Prostate gland (tissue), 2 donors: ENCODE results near the gene HTR1A. TPM values are rescaled to one million over a fixed set of nuclear protein-coding genes. Genes with fewer than 3 reads are reported as not detected.

ENCODE experiments used
- DNase-seq: peaks from one replicate; pipeline ENCODE4 v3.0.0-alpha.2; 2019; ENCODE audit warnings: low spot score
- H3K27ac ChIP-seq, 2 donors: fragments of 200-600 bp; sonication (generic); 2 replicates each; pipeline ENCODE4 v1.5.1; 2017 to 2019
- H3K27me3 ChIP-seq: fragments of 200-600 bp; sonication (generic); replicated peaks from 2 replicates; pipeline ENCODE4 v1.5.1; 2019; ENCODE audit not compliant: insufficient read depth
- H3K36me3 ChIP-seq, 2 donors: fragments of 200-600 bp; sonication (generic); 1 replicate in 1 of 2; 2 replicates in 1 of 2; pipeline versions ENCODE4 v1.5.1 to v1.8.1; 2017 to 2019
- H3K4me1 ChIP-seq: fragments of 200-600 bp; sonication (generic); replicated peaks from 2 replicates; pipeline ENCODE4 v1.5.1; 2019
- H3K4me3 ChIP-seq, 2 donors: fragments of 200-600 bp; sonication (generic); 2 replicates each; pipeline ENCODE4 v1.5.1; 2017 to 2019
- H3K9me3 ChIP-seq: fragments of 200-600 bp; sonication (generic); 2 replicates; pipeline ENCODE4 v1.5.1; 2017
- CTCF ChIP-seq, 4 experiments: fragments of 200-600 bp in 2 of 4; fragments of 450-650 bp in 2 of 4; sonication (generic) in 2 of 4; IDR thresholded peaks; 1 replicate in 3 of 4; 2 replicates in 1 of 4; pipeline ENCODE4 v1.5.1; 2016 to 2019; ENCODE audit warnings: antibody characterized with exemption in 4 of 4, mild to moderate bottlenecking in 2 of 4, moderate library complexity in 2 of 4
- POLR2A ChIP-seq: fragments of 450-650 bp; IDR thresholded peaks from one replicate; pipeline ENCODE4 v1.6.1; 2016; ENCODE audit warnings: antibody characterized with exemption, mild to moderate bottlenecking
- POLR2AphosphoS5 ChIP-seq: sonication (generic); formaldehyde crosslinking; IDR thresholded peaks from one replicate; pipeline ENCODE4 v1.6.1; 2017; ENCODE audit warnings: antibody characterized with exemption
- WGBS: methylation state at CpG from one replicate; pipeline ENCODE4 v1.1.5; 2018; 5-methylcytosine and 5-hydroxymethylcytosine counted together
- intact Hi-C: fragments of 100-400 bp; cut with DNase I; formaldehyde crosslinking; loops from one replicate; pipeline ENCODE4 v1.14.2; 2022
- total RNA-seq, 2 donors: library from RNA; depleted of rRNA; stranded (reverse); fragments of >200 nt; gene quantifications; one replicate each; pipeline ENCODE4 v1.1.0, GENCODE V29; 2016

Gene HTR1A
- total RNA-seq: 1 to 10 TPM in 1 of 2 donors, not detected in 1; 1.2 TPM

- WGBS: 3% methylated on average over 9 of the region's 9 CpGs
- H3K4me1 ChIP-seq: no peaks in the 10 kb centered on the region
- H3K9me3 ChIP-seq: no peaks in the 10 kb centered on the region
- intact Hi-C loops: loop anchor here (5.0 kb wide), 1 partner anchor 560 kb away; no protein-coding TSS in a partner anchor
- no peak for DNase-seq
- TF ChIP-seq POLR2AphosphoS5: no peak
- TF ChIP-seq CTCF (IDR thresholded peaks at IDR 0.05): no peak
- no peak for TF ChIP-seq POLR2A
- H3K27ac ChIP-seq: no peak within 1 kb of the TSS
- H3K4me3 ChIP-seq: no peak within 1 kb of the TSS
- H3K27me3 ChIP-seq: peaks cover 22% of the 10 kb centered on the region
- no peaks in the 10 kb centered on the region for H3K36me3 ChIP-seq
Measured at GRCh38 chr5:63962279-63962678, at the start of gene HTR1A. HTR1A (minus strand) TSS chr5:63962445; CDS start chr5:63961719, 726 bp downstream.

- H3K27me3 ChIP-seq: no peaks in the 10 kb centered on the region
- intact Hi-C loops: no loop called here
- H3K27ac ChIP-seq: no peak overlapping the region
- TF ChIP-seq CTCF (IDR thresholded peaks at IDR 0.05) (no peak), POLR2A (no peak), POLR2AphosphoS5 (no peak)
- no peaks in the 10 kb centered on the region for H3K4me1 ChIP-seq
- H3K36me3 ChIP-seq: no peaks in the 10 kb centered on the region
- H3K9me3 ChIP-seq: no peaks in the 10 kb centered on the region
- H3K4me3 ChIP-seq: no peak overlapping the region
- 45% methylated on average over 3 of the region's 3 CpGs for WGBS
- DNase-seq: no peak
Measured at GRCh38 chr5:64003966-64004365, 41.7 kb upstream of the HTR1A start.

GRCh38 chr5:64000096-64000495, 37.9 kb upstream of the HTR1A start:
- H3K36me3 ChIP-seq: no peaks in the 10 kb centered on the region
- no peaks in the 10 kb centered on the region for H3K9me3 ChIP-seq
- H3K4me1 ChIP-seq: no peaks in the 10 kb centered on the region
- no peak for DNase-seq
- TF ChIP-seq POLR2A: no peak
- TF ChIP-seq CTCF (IDR thresholded peaks at IDR 0.05): no peak
- no peak for TF ChIP-seq POLR2AphosphoS5
- intact Hi-C loops: no loop called here
- H3K4me3 ChIP-seq: no peak overlapping the region
- no peak overlapping the region for H3K27ac ChIP-seq
- H3K27me3 ChIP-seq: no peaks in the 10 kb centered on the region

- Histone ChIP-seq H3K4me3 (no peak overlapping the region), H3K27ac (no peak overlapping the region), H3K9me3 (no peaks in the 10 kb centered on the region), H3K36me3 (no peaks in the 10 kb centered on the region), H3K27me3 (no peaks in the 10 kb centered on the region), H3K4me1 (no peaks in the 10 kb centered on the region)
- TF ChIP-seq POLR2A (no peak), CTCF (IDR thresholded peaks at IDR 0.05) (no peak), POLR2AphosphoS5 (no peak)
- no peak for DNase-seq
- intact Hi-C loops: no loop called here
Measured at GRCh38 chr5:63987053-63987452, 24.8 kb upstream of the HTR1A start.

- Histone ChIP-seq H3K27ac (no peak overlapping the region), H3K36me3 (no peaks in the 10 kb centered on the region), H3K4me1 (no peaks in the 10 kb centered on the region), H3K27me3 (no peaks in the 10 kb centered on the region), H3K9me3 (no peaks in the 10 kb centered on the region), H3K4me3 (no peak overlapping the region)
- intact Hi-C loops: no loop called here
- 68% methylated on average over 2 of the region's 2 CpGs for WGBS
- TF ChIP-seq CTCF (IDR thresholded peaks at IDR 0.05) (no peak), POLR2A (no peak), POLR2AphosphoS5 (no peak)
- DNase-seq: no peak
Measured at GRCh38 chr5:63981864-63982263, 19.6 kb upstream of the HTR1A start.
